ENCODE results near the gene DPP9. TPM values are rescaled to one million over a fixed set of nuclear protein-coding genes. Genes with fewer than 3 reads are reported as not detected.
A peak's percentile ranks its signal among the peaks of the same experiment; 100 is the strongest.

DPP9 gene
- total RNA-seq, 1 experiment from 2014 or later: 72.8 TPM

- peak; percentile 63 for DNase-seq (ENCODE audit: low spot score)
Observed at GRCh38 chr19:4633140-4633967, 90.3 kb downstream of the DPP9 start.

Small RNA genes within 50 kb of the gene (small RNA-seq; reads per million reads assigned to genes)
- not detected for gene MIR7-3

Other genes with a start within 250 kb of the DPP9 start
- 8.5 TPM in 2 replicates for gene PLIN4, start 205.4 kb downstream of the DPP9 start, total RNA-seq (2014; rRNA removed; shearing (Covaris generic))
- gene PLIN5, start 188.6 kb downstream of the DPP9 start, total RNA-seq (2014; rRNA removed; shearing (Covaris generic)): 0.86 and 4.5 TPM in 2 replicates
- gene LRG1, start 183.8 kb downstream of the DPP9 start, total RNA-seq (2014; rRNA removed; shearing (Covaris generic)): 16.1 and 19.1 TPM in 2 replicates
- gene SEMA6B, start 164.2 kb downstream of the DPP9 start, total RNA-seq (2014; rRNA removed; shearing (Covaris generic)): 0.70 and 0.84 TPM in 2 replicates
- gene TNFAIP8L1, start 84.3 kb downstream of the DPP9 start, total RNA-seq (2014; rRNA removed; shearing (Covaris generic)): 6.3 TPM in 2 replicates
- 139 and 152 TPM in 2 replicates for gene MYDGF, start 53.5 kb downstream of the DPP9 start, total RNA-seq (2014; rRNA removed; shearing (Covaris generic))
- 17.8 and 22.2 TPM in 2 replicates for gene FEM1A, start 67.9 kb upstream of the DPP9 start, total RNA-seq (2014; rRNA removed; shearing (Covaris generic))
- gene TICAM1, start 107.9 kb upstream of the DPP9 start, total RNA-seq (2014; rRNA removed; shearing (Covaris generic)): 3.9 and 4.0 TPM in 2 replicates
- gene PLIN3, start 143.8 kb upstream of the DPP9 start, total RNA-seq (2014; rRNA removed; shearing (Covaris generic)): 69.6 and 70.9 TPM in 2 replicates
- gene ARRDC5, start 179.1 kb upstream of the DPP9 start, total RNA-seq (2014; rRNA removed; shearing (Covaris generic)): not detected in 2 replicates
- 93.3 and 95.9 TPM in 2 replicates for gene UHRF1, start 185.7 kb upstream of the DPP9 start, total RNA-seq (2014; rRNA removed; shearing (Covaris generic))
- 7.2 and 7.8 TPM in 2 replicates for gene KDM4B, start 245.3 kb upstream of the DPP9 start, total RNA-seq (2014; rRNA removed; shearing (Covaris generic))